ENCODE data around the gene PAX3. TPM values are rescaled to one million over a fixed set of nuclear protein-coding genes. Genes with fewer than 3 reads are reported as not detected.
"Not testable (repeated sequence)": the region's sequence is repeated elsewhere in the genome, so short reads cannot be mapped to it uniquely, and the experiment has no call there.

Gene PAX3
- total RNA-seq, 1 experiment from 2014 or later = 117 TPM

DNA sequence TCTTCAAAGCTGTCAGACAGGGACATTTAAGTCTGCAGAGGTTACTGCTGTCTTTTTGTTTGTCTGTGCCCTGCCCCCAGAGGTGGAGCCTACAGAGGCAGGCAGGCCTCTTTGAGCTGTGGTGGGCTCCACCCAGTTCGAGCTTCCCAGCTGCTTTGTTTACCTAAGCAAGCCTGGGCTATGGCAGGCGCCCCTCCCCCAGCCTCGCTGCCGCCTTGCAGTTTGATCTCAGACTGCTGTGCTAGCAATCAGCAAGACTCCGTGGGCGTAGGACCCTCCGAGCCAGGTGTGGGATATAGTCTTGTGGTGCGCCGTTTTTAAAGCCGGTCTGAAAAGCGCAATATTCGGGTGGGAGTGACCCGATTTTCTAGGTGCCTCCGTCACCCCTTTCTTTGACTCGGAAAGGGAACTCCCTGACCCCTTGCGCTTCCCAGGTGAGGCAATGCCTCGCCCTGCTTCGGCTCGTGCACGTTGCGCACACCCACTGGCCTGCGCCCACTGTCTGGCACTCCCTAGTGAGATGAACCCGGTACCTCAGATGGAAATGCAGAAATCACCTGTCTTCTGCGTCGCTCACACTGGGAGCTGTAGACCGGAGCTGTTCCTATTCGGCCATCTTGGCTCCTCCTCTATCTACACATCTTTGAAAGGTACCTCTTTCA, 143.7 kb downstream of the PAX3 start:
- H3K27ac ChIP-seq; H3K27me3 ChIP-seq; DNase-seq; H3K36me3 ChIP-seq; H3K9me3 ChIP-seq (replicated peaks); H3K4me1 ChIP-seq; H3K4me3 ChIP-seq: not testable (repeated sequence)

Other genes with a start within 250 kb of the PAX3 start
- gene SGPP2, start 125.5 kb upstream of the PAX3 start, total RNA-seq (2014; rRNA removed; shearing (Covaris generic)) = not detected in 2 replicates

Data from SJCRH30 (cell line).